HG02973 (cell line): ENCODE results near the gene MICAL1.
"Not testable (repeated sequence)": the region's sequence is repeated elsewhere in the genome, so short reads cannot be mapped to it uniquely, and the experiment has no call there.

ENCODE experiments used
- ATAC-seq: cut with Tn5 transposase; IDR thresholded peaks from one replicate; pipeline ENCODE4 v1.9.1; 2021; ENCODE audit warnings: moderate library complexity; ENCODE audit not compliant: unreplicated experiment

MICAL1 gene

GRCh38 chr6:109478222-109478805 is 22.7 kb upstream of the MICAL1 start:
- no peak for ATAC-seq

- ATAC-seq: no peak
Observed at GRCh38 chr6:109477725-109478124, 22.2 kb upstream of the MICAL1 start.

DNA sequence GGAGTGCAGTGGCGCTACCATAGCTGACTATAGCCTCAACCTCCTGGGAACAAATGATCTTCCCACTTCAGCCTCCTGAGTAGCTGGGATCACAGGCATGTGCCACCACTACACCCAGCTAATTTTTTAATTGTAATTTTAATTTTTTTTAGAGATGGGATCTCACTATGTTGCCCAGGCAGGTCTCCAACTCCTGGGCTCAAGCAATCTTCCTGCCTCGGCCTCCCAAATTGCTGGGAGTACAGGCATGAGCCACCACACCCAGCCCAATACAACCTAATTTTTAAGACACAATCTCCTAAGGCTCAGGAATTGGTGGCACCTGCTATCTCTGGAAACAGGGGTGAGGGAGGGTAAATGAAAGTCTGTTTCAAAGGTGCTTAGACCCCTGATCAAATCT is 21.6 kb upstream of the MICAL1 start:
- no peak for ATAC-seq

DNA sequence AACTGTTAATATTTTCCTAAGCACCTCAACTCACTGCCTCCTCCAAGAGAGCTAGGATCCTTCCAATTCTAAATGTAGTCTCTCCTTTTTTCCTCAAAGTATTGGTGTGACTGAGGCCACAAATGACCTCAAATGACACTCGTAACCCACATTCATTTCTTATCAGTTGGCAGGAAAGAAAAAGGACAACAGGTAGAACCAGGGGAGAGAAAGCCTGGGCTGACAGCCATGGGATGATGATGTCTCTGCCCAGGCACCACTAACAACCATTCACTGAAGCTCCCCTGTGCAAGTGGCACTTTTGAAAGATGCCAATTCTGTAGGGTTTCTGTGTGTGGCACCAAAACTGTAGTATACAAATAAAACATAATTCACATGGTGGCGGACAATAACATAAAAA is 20.1 kb upstream of the MICAL1 start:
- no peak for ATAC-seq

- ATAC-seq: no peak
Observed at GRCh38 chr6:109474995-109475394, 19.4 kb upstream of the MICAL1 start.

DNA sequence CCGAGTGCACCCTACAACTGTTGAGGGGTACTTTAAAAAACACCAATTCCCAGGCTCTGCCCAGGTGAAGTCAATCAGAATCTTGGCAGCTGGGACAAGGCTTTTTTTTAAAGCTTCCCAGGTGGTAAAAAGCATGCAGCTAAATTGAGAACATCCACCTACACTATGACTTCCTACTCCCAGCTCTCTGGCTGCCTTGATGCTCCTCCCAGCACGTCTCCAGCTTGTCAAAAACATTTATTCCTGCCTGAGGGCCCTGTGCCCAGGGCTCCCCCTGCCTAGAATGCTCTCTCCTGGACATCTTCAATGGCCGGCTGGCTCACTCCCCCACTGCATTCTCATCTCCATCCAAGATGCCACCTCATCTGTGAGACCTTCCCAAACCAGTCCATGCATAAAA is 17.5 kb upstream of the MICAL1 start:
- no peak for ATAC-seq

DNA sequence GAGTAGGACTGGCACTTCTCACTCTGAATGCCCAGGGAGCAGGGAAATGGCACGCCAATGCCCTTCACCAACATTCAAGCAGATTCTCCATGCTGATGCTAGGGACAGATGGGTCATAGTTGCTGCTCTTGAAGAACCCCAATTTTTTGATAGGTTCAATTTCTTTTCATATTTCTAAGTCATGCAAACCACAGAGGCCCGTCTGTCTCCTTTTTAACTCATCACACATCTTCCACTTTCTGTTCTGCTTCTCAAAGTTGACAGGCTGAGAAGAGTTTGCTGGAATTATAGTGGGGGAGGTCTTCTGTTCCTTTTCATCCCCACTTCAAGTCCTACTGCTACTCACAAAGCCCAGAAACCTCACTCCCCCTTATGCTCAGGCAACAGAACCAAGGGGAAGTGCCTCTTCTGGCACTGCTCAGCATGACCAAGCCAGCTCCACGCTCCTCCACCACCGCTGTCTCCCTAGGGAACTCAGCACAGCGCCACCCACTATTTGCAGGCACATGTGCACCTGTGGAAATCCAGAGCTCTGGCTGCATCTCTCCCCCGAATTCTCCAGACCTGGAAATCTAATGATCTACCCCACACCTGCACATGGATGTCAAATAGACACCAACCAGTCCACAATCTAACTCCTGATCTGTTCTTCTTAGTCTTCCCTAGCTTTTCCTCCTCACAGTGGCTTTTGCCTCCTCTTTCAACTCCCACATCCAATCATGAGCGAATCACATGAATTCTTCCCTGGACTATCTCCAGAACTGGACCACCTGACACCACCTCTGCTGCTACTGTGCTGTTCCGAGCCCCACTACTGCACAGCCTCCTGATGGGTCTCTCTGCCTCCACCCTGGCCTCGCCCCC is 16.8 kb upstream of the MICAL1 start:
- peak; percentile 50 for ATAC-seq

DNA sequence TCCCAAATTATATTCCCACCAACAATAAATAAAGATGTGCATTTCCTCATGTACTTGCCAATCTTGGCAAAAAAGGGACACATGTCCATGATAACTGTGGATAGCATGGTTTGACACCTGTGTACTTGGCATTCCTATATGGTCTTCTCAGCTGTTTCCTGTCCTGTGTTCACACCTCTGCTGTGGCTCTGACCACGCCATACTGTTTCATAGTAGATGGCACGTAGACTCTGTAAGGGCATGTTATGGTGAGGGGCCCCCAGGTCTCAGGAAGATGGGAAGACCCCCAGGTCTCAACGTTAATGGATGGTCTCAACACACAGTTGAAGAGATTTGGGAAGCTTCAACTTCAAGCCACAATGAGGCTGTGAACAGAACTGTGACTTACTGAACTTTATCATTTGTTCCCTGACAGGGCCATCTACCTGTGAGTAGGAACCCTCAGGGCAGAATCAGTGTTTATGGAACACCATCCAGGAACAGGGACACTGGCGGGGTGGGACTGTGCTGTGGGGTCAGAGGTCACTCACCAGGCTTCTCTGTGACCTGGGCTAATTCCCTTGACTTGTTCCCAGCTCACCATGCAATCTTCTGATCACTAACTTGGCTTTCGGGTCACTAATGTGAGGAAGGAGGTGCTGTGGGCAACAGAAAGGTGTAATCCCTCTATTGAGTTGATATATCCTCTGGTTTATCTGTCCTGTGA is 15.7 kb upstream of the MICAL1 start:
- no peak for ATAC-seq

DNA sequence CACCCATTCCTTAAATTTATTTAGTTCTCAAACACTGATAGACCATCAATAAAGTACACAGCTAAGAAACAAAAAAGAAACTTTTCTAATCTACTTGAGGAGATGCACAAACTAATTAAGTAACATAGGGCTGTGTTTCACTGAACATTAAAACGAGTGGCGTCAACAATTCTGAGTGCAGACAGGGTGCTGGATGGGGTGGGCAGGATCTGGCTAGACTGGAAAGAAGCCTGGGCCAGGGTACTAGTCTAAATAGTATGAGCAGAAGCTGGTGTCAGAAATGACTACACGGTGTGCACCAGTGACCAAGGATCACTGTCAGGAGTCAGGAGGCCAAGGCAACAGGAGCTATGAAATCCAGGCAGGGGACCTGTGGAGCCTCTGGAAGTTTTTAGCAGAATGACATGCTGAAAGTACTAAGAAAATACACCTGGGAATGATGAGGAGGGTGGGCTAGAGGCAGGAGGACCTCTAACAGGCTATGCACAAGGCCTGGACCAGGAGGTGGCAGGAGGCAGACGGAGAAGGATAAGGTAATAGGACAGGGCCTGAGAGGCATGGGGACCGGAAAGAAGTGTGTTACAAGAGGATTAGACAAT is 14.1 kb upstream of the MICAL1 start:
- ATAC-seq: no peak

DNA sequence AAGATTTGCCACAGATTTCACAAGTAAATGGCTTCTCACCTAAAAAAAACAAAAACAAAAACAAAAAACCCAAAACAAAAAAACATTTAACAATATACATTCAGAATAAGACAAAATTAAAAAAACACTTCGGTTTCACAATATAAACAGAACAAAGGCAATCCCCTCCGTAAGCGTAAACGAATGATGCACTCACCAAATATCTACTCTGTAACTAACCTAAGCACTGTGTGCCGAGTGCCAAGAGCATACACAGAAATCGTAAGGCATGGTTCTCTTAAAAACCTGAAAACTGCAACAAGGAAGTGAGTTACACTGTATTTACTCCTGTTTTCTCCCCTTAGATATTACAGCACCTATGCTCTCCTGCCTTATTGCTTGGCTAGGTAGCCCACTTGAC is 12.1 kb upstream of the MICAL1 start:
- no peak for ATAC-seq

DNA sequence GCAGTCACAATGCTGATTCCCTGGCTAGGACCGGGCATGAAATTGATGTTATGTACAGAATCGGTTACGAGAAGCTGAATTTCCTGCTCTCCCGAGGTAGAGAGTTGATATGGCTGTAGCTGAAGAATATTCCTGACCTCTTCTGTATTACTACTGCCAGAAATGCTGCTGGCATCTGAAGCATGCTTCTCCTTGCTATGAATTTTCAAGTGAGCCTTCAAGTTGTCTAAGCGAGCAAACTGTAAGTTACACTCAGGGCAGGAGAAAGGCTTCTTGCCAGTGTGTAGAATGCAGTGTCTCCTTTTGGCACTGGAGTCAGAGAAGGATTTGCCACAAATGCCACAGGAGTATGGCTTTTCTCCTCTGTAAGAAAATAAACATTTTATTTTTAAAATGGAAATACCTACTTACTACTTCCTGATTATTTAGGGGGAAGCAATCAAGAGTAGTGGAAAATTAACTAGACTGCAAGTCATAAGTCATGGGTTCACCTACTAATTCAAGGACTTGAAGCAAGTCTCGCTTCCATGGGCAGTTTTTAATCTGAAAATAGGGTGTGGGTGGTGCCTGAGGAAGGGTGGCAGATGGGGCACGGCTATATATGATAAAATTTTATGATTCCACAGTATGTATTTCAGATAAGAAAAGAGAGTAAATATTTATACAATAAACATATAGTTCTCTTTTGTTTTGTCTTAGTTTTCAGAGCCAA is 10.8 kb upstream of the MICAL1 start:
- ATAC-seq: no peak

GRCh38 chr6:109465772-109466171 is 10.2 kb upstream of the MICAL1 start:
- ATAC-seq: no peak

DNA sequence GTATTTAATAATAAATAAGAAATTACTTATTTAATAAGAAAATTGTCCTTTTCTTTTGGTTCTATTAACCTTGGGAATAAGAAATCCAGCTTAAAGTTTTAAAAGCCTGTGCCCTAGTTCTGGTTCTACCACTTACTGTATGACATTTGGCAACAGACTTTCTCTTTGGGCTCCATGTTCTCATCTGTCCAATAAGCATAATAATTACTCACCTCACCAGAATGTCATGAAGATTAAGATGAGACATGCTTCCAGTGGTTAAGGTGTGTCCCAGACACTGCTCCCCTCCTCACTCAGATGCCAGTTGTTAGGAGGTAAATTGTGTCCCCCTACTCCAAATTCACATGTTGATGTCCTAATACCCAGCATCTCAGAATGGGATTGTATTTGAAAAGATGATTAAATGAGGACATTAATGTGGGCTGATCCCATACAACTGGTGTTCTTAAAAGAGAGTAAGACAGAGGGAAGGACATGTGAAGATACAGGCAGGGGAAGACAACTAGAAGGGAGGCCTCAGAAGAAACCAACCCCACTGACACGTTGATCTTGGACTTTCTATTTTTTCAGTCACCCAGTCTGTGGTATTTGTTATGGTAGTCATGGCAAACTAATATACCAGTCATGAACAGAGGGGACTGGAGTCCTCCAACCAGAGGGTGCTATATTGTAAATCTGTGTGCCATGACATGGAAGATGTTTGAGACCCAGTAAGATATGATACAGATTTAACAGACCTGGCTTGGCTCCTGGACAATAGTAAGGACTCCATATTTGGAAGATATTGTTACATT is 6.4 kb upstream of the MICAL1 start:
- no peak for ATAC-seq

- ATAC-seq: not testable (repeated sequence)
Observed at GRCh38 chr6:109461205-109461604, 5.6 kb upstream of the MICAL1 start.

DNA sequence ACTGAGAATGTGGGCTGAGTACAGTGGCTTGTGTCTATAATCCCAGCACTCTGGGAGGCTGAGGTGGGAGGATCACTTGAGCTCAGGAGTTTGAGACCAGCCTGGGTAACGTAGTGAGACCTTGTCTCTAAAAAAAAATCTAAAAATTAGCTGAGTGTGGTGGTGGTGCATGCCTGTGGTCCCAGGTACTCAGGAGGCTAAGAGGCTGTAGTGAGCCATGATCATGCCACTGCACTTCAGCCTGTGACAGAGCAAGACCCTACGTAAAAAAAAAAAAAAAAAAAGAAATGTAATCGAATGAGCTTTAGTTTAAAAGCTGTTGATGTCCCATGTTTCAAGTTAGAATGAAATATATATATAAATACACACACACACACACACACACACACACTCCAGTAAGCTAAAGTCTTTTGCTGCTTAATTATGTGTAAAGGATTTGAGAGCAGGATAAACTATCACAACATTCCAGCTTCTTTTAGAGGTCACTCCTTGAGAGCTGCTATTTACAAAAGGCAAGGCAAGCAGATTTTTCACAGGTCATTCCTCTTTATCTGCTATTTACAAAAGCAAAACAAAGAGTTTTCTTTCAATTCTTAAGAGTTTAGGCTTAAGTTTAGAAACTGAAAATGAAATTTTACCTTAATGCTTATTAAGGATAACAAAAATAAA is 4.7 kb upstream of the MICAL1 start:
- no peak for ATAC-seq

GRCh38 chr6:109458774-109459531 is 3.4 kb upstream of the MICAL1 start:
- no peak for ATAC-seq

GRCh38 chr6:109457562-109457996 is 2.0 kb upstream of the MICAL1 start:
- no peak for ATAC-seq

- ATAC-seq: no peak
Observed at GRCh38 chr6:109456710-109457561, 1.4 kb upstream of the MICAL1 start.
